ENCODE data around the gene CFAP74. TPM values are rescaled to one million over a fixed set of nuclear protein-coding genes. Genes with fewer than 3 reads are reported as not detected.
"Not testable (repeated sequence)": the region's sequence is repeated elsewhere in the genome, so short reads cannot be mapped to it uniquely, and the experiment has no call there.

Gene CFAP74
- total RNA-seq, 1 experiment from 2014 or later: not detected

DNA sequence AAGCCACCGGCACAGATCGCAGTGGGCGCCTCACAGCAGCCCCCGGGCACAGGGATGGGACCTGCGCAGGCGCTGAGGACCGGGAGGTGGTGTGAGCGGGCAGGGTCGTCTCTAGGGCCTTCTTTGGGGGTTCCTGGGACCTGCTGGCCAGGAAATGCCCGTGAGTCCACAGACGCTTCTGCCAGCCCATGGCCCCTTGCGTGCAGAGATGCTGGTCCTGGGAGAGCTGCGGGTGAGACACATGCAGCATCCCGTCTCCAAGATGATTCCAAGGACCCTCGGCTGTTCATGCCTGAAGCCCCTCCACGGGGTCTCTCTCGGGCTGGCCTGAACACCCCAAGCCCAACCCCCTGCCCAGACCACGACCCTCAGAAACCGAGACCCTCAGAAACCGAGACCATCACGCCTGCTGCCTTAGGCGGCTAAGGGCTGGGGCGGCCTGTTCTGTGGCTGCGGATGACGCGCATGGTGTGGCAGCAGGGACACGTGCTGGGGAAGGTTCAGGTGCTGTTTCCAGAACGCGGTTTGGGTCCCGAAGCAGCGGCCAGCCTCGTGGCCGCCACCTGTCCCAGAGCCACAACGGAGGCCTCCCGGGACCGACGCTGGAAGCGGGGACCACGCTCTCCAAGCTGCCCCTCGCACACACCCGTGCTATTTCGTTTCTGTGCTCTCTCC lies 23.0 kb downstream of the CFAP74 start:
- DNase-seq (ENCODE audit: unreplicated experiment): no peak
- Mint-ChIP-seq H3K4me1 (ENCODE audit: insufficient read depth, unreplicated experiment) (no peaks in the 10 kb centered on the region), H3K4me3 (ENCODE audit: unreplicated experiment) (no peak overlapping the region), H3K27me3 (ENCODE audit: insufficient read depth, unreplicated experiment) (no peaks in the 10 kb centered on the region), H3K27ac (ENCODE audit: low read depth, unreplicated experiment) (no peak overlapping the region), H3K9me3 (ENCODE audit: unreplicated experiment) (no peaks in the 10 kb centered on the region), H3K36me3 (ENCODE audit: insufficient read depth, unreplicated experiment) (no peaks in the 10 kb centered on the region)
- CTCF ChIA-PET: interaction anchor here (0.6 kb wide), 1 partner anchor 171 kb away, joined by 3 read pairs; no protein-coding TSS in a partner anchor
- no peak for TF ChIP-seq CTCF (IDR thresholded peaks at IDR 0.05; ENCODE audit: unreplicated experiment)
- intact Hi-C loops (cut with micrococcal nuclease): no loop called here
- POLR2A ChIA-PET: no interaction called here
- BruUV-seq (replicated peaks): no TSS peak

GRCh38 chr1:1979482-1980165 lies 24.0 kb downstream of the CFAP74 start:
- H3K36me3 Mint-ChIP-seq (ENCODE audit: insufficient read depth, unreplicated experiment): no peaks in the 10 kb centered on the region
- CTCF ChIA-PET: no interaction called here
- H3K27ac Mint-ChIP-seq (ENCODE audit: low read depth, unreplicated experiment): no peak overlapping the region
- no TSS peak for BruUV-seq (replicated peaks)
- DNase-seq (ENCODE audit: unreplicated experiment): no peak
- TF ChIP-seq CTCF (IDR thresholded peaks at IDR 0.05; ENCODE audit: unreplicated experiment): no peak
- no peaks in the 10 kb centered on the region for H3K9me3 Mint-ChIP-seq (ENCODE audit: unreplicated experiment)
- H3K27me3 Mint-ChIP-seq (ENCODE audit: insufficient read depth, unreplicated experiment): no peaks in the 10 kb centered on the region
- no peak overlapping the region for H3K4me3 Mint-ChIP-seq (ENCODE audit: unreplicated experiment)
- intact Hi-C loops (cut with micrococcal nuclease): no loop called here
- no peaks in the 10 kb centered on the region for H3K4me1 Mint-ChIP-seq (ENCODE audit: insufficient read depth, unreplicated experiment)
- POLR2A ChIA-PET: no interaction called here

DNA sequence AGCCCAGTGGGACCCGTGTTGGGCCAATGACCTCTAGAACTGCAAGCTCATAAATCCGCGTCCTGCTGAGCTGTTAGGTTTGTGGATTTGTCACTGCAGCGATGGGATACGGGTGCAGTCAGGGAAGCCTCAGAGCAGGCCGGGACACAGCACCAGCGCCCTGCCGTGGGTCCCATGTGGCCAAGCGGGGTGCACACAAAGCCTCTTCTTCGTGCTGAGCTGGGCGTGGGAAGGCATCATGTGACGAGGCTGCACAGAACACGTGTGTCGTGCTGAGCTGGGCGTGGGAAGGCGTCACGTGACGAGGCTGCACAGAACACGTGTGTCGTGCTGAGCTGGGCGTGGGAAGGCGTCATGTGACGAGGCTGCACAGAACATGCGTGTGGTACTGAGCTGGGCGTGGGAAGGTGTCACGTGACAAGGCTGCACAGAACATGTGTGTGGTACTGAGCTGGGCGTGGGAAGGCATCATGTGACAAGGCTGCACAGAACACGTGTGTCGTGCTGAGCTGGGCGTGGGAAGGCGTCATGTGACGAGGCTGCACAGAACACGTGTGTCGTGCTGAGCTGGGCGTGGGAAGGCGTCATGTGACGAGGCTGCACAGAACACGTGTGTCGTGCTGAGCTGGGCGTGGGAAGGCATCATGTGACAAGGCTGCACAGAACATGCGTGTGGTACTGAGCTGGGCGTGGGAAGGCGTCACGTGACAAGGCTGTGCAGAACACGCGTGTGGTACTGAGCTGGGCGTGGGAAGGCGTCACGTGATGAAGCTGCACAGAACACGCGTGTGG lies 24.7 kb downstream of the CFAP74 start:
- H3K36me3 Mint-ChIP-seq (ENCODE audit: insufficient read depth, unreplicated experiment); H3K9me3 Mint-ChIP-seq (ENCODE audit: unreplicated experiment); intact Hi-C loops (cut with micrococcal nuclease); DNase-seq (ENCODE audit: unreplicated experiment); H3K4me3 Mint-ChIP-seq (ENCODE audit: unreplicated experiment); BruUV-seq (replicated peaks); H3K27ac Mint-ChIP-seq (ENCODE audit: low read depth, unreplicated experiment); H3K27me3 Mint-ChIP-seq (ENCODE audit: insufficient read depth, unreplicated experiment); POLR2A ChIA-PET; H3K4me1 Mint-ChIP-seq (ENCODE audit: insufficient read depth, unreplicated experiment): not testable (repeated sequence)
- CTCF ChIA-PET: interaction anchor here (0.6 kb wide), 1 partner anchor 69 kb away, joined by 3 read pairs; no protein-coding TSS in a partner anchor

GRCh38 chr1:1978108-1978507 lies 25.5 kb downstream of the CFAP74 start:
- no peaks in the 10 kb centered on the region for H3K36me3 Mint-ChIP-seq (ENCODE audit: insufficient read depth, unreplicated experiment)
- POLR2A ChIA-PET: no interaction called here
- CTCF ChIA-PET: interaction anchor here (0.8 to 1.4 kb wide), 2 partner anchors 18 to 65 kb away, joined by 3 to 8 read pairs; no protein-coding TSS in a partner anchor
- H3K27me3 Mint-ChIP-seq (ENCODE audit: insufficient read depth, unreplicated experiment): no peaks in the 10 kb centered on the region
- no peaks in the 10 kb centered on the region for H3K4me1 Mint-ChIP-seq (ENCODE audit: insufficient read depth, unreplicated experiment)
- no peak overlapping the region for H3K27ac Mint-ChIP-seq (ENCODE audit: low read depth, unreplicated experiment)
- H3K9me3 Mint-ChIP-seq (ENCODE audit: unreplicated experiment): no peaks in the 10 kb centered on the region
- no peak for TF ChIP-seq CTCF (IDR thresholded peaks at IDR 0.05; ENCODE audit: unreplicated experiment)
- no peak for DNase-seq (ENCODE audit: unreplicated experiment)
- H3K4me3 Mint-ChIP-seq (ENCODE audit: unreplicated experiment): no peak overlapping the region
- no TSS peak for BruUV-seq (replicated peaks)
- intact Hi-C loops (cut with micrococcal nuclease): no loop called here

All from MCF 10A (cell line).